ENCODE measurements around the gene ARHGAP25.
A peak's percentile ranks its signal among the peaks of the same experiment; 100 is the strongest.

The ARHGAP25 gene

DNA sequence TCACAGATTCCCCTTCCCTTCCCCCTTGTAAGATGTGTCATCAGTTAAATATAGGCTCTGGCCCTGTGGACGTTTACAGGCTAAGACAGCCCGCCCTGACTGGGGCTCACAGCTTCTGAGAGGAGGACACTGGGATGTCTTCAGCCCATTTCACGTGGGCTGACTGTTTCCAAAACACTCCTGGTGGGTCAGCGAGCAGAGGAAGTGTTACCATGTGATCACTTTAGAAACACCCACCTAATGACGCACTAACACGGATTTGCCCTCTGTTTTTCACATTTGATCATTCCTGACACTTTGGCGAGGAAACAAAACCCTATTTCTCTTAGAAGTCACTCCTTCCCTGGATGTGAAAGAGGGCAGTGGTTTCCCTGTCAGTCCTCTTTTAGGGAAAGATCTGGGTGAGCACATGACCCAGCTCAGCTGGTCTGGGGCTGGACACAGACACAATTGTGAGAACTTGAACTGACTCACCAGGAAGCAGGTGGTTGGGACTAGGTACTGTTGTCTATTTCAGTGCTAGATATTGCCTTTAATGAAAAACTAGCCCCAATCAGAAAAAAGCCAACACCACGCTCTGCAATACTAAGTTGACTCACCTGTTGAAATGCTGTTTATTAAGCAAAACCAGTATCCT lies 97.7 kb downstream of the ARHGAP25 start:
- DNase-seq (ENCODE audit: low read depth), result no peak

DNA sequence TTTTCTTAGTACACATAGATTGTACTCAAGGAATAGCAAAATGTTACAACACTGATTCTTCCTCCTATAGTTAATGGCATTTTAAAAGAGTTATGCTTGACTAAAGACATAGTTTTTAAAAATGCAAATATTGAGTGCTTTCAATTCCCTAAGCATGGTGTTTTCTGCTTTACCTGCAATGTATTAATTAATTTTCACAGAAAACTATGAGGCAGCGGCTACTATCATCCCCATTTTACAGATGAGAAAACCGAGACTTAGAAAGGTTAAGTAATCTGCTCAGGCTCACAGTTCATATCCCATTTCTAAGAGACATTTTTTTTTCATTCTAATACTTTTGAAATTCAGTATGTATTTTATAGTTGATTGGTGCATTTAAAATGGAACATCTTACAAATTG lies 98.6 kb downstream of the ARHGAP25 start:
- DNase-seq (ENCODE audit: low read depth), result no peak

DNA sequence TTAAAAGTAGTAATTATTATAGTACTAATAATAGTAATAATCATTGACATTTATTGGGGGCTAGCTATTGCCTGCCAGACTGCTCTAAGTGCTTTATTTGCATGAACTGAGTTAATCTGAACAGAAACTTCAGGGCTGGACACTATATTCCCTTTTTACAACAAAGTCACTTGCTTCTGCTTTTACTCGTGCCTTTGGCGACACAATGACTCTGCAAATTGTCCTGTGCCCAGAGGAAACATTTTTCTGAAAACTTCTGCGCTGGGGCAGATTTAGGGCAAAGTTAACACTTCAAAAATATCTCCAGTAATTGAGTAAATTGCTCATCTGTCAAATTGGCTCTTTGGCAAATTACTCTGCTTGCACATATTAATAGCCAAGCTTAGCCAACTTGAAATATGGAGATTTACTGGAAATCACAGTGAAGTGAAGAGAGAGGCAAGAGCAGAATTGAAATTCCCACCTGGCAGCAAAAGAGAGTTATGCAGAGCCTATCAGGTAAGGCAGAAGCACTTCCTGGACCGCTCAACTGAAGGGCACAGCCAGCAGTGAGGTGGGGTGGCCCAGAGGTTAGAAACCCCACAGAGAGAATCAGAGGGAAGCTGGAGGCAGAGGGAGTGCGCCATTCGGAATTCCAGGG lies 100.2 kb downstream of the ARHGAP25 start:
- DNase-seq (ENCODE audit: low read depth), result no peak

DNA sequence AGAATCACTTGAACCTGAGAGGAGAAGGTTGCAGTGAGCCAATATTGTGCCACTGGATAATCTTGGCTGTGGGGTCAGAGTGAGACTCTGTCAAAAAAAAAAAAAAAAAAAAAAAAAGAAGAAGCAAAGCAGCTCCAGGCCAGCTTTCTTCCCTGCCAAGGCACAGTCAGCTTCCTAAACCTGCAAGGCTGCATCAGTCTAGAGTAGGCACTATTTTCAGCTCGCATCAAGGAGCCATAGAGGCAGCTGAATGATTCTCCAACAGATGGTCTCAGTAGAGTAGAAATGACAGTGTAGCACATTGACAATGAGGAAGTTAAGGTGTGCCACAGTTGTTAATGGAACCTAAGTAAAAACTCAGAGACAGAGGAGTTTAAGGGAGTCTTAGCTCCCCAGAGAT lies 101.0 kb downstream of the ARHGAP25 start:
- DNase-seq (ENCODE audit: low read depth), result no peak

DNA sequence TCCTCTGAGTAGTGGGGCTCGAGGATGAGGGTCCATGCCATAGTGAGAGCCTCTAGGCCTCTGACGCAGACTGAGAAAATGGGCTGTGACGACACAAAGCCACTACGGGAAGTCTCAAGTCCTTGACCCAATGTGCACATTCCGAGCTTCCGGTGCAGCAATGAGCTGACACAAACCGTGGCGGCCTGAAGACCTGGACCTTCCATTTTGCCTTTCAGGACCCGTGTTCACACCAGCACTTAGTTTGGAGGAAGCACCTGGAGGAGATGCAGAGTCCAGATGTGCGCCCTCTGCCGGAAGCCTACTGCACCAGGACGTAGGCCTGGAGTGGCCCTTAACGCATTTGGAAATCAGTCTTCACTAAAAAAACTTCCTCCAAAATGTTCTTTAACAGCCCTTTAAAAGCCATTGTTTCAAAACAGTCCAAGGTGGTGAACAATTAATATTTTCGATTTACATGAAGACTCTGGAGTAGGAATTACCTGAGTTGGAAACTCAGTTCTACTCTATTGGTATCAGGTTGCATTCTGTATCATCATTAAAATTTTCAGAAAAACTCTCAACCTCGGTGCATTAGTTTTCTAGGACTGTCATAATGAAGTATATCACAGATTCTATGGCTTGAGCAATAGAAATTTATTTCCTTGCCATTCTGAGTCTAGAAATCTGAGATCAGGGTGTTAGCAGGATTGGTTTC lies 102.7 kb downstream of the ARHGAP25 start:
- peak; percentile 10 for DNase-seq (ENCODE audit: low read depth)

DNA sequence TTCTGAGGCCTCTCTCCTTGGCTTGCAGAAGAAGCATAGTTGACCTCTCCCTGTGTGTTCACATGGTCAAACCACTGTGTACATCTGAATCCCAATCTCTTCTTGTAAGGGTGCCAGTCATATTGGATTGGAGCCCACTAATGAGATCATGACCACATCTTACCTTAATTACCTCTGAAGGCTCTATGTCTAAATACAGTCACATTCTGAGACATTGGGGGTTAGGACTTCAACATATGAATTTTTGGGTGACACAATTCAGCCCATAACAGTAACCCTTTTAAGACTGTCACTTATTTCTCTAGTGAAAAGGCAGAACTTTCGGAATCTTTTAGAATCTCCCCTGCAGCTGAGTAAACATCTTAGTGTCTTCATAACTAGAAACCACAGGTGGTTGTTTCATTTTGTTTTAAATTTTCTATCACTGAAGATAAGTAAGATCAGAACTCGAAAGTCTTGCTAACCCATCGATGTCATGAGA lies 103.3 kb downstream of the ARHGAP25 start:
- DNase-seq (ENCODE audit: low read depth), result peak; percentile 21

DNA sequence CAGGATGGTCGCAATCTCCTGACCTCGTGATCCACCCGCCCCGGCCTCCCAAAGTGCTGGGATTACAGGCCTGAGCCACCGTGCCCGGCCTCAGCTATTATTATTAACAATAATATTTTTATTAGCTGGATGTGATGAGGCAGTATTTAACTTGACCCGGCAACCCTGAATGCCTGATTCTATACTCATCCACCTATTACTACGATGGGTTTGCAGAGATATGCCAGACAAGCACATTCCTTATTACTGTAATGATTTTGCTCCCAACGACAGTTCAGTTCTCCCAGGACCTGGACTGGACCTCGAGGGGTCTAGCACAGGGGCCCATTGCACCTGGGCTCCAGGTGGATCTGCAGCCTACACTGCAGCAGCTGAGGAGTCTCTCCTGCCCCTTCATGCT lies 104.0 kb downstream of the ARHGAP25 start:
- DNase-seq (ENCODE audit: low read depth), result no peak

DNA sequence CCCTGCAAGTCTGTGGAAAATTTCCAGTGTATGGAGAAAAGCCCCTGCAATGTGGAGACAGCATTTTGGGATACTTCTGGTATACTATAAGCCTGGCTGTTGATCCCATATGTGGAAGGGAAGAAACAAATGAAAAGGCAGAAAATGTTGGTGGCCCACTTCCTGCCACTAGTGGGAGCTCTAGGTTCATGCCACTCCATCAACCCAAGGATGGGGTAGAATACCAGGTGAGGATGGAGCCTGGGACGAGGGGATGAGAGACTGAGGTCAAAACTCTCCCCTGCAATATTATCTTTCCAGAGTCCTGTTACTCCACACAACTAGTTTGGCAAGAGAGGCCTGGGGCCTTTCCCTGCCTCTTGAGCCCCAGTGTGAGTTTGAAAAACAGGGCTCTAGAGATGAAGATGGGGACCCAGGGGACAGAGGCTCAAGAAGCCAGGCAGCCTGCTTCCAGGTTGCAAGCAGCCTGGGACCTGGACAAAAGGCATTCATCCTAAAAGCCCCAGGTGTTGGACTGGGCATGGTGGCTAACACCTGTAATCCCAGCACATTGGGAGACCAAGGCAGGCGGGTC lies 104.7 kb downstream of the ARHGAP25 start:
- no peak for DNase-seq (ENCODE audit: low read depth)

DNA sequence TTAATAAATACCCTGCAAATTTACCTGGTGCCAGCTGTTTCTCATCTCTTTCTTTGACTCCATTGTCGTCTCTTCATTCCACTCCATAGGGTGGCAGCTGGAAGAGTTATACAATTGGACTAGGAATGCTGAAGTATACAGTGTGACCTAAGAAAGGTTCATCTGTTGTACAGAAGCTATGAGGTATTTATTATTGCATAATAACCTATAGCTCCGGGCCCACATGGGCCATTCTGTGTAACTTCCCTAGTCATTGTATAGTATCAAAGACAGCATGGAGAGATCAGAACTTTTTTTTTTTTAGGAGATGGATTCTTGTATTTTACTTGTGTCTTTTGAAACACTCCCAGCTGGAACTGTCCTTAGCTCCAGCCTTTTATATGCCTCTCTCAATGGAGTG lies 110.4 kb downstream of the ARHGAP25 start:
- DNase-seq (ENCODE audit: low read depth), result no peak

DNA sequence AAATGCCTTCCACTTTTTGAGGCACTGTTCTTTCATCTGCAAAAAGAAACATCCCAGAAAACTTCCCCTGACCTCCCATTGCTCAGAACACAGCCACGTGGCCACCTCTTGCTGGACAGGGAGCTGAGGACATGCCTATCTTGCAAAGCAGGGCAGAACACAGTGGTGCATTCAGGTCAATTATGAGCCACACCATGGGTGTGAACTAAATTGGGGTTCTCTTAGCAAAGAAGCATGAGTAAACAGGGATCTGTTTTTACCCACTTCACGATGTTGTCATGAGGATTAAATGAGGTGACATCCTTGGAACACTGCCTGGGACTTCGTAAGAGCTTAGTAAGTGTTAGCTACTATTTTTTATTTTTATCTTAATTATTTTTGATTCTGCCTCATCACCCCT lies 111.5 kb downstream of the ARHGAP25 start:
- DNase-seq (ENCODE audit: low read depth), result no peak

DNA sequence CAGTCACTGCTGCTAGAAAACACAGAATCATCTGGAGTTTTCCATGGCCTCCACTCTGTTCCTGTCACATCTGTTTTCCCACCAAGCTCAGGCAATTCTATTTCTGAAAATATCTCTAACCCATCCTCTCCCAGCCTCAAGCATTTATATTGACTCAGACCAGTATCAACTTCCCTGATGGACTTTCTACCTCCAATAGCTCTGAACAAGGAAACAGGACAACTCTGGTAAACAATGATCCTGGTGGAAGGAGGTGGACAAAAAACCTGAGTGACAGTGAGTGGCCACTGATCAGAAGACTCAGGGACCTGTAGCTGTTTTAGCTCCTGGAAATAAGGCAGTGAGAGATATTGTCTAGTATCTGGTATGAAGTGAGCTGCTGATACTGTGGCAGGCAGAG lies 113.1 kb downstream of the ARHGAP25 start:
- no peak for DNase-seq (ENCODE audit: low read depth)

DNA sequence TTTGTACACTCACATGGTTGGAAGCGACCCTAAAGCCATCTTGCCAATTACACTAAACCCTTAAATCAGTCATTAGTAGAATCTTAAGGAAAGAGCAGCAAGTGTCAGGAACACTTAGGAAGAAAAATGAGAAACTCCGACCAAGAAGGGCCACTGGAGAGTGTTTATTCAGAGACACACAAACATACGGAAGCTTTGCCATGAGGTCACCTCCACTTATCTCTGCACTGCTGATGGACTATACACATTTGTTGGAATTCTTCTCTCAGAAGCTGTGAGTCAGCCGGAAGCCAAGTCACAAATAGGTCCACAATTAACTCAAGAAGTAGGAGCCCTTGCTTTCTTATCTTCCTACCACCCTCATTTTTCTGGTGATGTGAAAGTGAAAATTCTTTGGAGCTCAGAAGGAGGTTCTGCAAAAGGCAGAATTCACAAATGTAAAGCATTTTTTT lies 115.0 kb downstream of the ARHGAP25 start:
- no peak for DNase-seq (ENCODE audit: low read depth)

DNA sequence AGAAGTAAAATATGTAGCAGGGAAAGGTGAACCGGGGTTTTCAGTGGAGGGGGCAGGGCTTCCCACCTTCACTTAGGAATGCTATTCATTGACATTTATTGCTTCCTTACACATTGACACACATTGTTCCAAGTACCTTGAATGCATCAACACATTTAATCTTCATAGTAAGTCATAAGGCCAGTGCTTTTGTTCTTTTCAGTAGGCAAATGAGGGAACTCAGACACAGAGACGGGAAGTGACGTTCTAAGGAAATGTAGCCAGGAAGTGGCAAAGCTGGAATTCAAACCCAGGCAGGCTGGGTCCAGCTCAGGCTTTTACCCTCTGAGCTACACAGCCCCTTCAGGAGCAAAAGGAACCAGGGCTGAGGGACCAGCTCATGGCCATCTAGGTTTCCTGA lies 115.9 kb downstream of the ARHGAP25 start:
- DNase-seq (ENCODE audit: low read depth), result no peak

DNA sequence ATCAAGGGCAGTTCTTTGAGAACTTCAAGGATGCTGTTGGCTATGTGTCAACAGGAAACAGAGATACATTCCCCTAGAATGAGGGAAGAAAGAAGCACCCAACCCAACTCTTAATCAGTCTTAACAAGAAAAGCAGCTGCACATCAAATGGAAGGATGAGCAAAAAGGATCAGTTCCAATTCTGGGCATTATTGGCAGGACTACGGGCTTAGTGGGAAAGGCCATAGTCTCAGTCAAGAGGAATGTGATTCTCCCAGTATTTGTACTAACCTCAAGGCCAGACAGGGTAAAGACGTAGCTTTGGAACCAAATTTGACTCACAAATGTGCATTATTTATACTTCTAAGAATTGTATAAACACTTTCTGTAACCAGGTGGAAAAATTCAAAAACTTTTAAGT lies 118.4 kb downstream of the ARHGAP25 start:
- no peak for DNase-seq (ENCODE audit: low read depth)

DNA sequence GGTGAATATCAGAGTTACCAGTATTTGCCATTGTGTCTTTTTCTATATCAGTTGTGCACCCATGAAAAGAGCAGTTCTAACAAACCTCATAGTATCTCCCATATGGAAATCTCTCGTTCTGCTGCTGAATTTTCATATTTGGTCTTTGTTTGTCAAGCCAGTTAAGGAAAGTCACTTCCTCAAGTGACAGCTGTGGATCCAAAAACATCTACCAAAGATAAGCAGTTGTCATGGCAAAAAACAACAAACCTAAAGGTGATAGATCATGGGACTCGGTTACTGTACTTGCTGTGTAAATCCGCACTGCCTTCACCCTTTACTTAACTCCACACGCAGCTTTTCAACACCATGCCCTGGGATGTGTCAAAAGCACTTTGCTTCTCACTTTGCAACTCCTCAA lies 119.3 kb downstream of the ARHGAP25 start:
- no peak for DNase-seq (ENCODE audit: low read depth)

DNA sequence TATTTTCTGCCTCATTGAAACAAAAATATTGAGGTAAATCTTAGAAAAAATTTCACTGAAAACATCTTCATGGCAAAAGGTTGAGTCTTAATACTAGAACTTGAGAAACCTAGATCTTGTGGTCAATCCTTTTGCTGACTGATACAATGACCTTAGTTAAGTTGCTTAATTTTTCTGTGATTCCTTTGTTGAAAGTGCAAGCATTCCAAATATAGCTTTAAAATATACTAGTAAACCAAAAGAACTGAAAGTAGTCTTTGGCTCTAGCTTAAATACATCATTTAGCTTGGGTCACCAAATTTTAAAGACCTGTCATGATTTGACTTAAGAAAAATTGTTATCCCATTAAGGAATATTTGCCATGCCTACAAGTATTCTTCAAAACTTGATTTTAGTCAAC lies 119.9 kb downstream of the ARHGAP25 start:
- no peak for DNase-seq (ENCODE audit: low read depth)

DNA sequence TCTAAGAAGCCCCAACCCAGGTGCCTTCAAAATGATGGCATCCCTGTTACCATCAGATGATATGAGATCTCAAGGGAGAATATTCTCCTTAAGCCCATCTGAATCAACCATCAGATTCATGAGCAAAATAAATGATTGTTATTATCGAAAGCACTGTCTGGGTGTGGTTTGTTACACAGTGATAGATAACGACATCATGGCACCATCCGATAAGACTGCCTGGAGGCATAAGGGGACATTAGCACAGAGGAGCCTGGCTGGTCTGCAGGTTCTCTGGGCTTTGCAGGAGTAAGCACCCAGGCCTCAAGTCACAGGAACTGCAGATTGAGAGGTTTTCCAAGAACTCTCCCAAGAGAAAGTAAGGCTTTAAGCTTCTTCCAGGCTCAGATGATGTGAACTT lies 120.9 kb downstream of the ARHGAP25 start:
- no peak for DNase-seq (ENCODE audit: low read depth)

DNA sequence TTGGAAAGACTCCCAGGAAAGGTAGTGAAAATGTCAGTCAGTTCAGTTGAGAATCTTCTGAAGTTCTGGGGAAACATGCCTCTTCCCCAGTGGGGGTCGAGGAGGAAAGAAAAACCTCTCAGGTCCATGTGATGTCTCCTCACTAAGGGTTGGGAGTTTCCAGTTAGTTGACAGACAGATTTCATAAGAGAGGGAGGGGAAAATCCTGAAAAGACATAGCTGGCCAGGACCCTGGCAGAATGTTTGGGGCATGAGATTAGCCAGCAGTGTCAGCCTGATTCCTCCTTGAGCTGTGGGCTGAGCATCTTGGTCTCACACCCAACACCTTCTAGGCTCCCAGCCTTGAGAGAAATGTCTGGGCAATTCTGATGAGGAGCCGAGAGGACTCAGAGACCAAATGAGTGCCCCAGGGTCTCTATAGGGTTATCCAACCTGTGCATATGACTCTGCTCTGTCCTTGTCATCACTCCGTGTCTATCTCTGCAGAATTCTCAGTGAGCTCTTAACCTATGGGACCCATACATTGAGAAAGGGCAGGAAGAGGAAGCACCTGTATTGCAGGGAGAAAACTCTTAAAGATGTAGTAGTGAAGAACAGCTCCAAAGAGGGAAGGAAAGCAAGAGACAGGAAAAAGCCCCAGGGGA lies 122.7 kb downstream of the ARHGAP25 start:
- no peak for DNase-seq (ENCODE audit: low read depth)

DNA sequence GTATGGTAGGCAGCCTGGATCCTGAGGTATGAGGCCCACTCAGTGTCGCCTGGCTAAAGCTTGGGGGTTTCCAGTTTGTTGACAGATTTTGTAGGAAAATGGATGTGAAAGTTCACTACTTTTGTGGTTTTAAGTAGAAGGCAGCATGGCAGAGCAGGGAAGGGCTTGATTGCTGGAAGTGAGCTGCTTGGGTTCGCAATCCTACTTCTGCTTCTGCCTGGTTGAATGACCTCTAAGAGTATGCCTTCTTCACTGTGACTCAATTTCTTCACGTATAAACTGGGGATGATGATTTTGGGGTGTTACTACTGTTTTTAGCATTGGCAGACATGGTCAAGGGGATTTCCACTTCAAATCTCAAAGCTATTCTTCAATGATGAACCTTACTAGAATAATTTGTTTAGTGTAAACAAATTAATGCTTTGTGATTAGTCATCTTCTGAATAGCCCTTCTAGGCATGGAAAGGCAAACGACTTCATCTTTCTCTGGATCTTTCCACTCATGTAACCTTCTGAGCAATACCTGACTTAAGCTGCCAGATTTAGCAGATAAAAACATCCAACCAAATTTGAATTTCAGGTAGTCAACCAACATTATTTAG lies 123.3 kb downstream of the ARHGAP25 start:
- DNase-seq (ENCODE audit: low read depth), result no peak

DNA sequence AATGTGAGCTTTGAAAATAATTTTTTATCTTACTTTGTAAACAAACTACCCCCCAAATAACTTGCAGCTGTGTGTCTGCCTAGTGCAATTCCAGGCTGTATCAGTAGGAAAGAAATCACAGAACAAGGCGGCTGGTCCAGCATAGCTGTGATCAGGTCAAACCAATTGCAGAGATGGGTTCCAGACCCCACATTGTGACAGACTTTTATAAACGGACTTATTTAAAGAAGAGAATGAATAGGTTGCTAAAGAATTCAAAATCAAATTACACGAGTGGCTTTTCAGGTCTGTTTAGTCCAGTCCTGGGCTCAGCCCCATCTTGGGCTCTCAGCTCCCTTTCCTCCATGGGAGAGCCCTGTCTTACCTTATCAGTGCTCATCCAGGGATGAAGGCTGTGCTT lies 125.5 kb downstream of the ARHGAP25 start:
- DNase-seq (ENCODE audit: low read depth), result no peak

DNA sequence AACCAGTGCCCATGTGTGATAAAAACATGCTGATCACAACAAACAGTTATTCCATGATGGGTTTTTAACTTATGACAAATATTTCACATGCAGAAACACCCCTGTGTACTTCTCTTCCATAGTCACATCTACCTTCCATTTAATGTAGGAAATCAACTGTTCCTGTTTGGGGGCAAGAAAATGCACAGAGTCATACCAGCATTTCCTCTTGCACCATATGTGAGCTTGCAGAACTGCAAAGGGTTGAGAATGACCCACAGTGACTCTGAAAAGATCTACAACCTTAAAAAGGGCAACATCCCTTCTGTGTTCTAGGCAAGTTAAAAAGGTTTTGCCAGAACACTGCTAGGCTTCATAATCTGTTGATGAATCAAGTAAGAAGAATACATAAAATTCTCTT lies 126.7 kb downstream of the ARHGAP25 start:
- DNase-seq (ENCODE audit: low read depth), result no peak

DNA sequence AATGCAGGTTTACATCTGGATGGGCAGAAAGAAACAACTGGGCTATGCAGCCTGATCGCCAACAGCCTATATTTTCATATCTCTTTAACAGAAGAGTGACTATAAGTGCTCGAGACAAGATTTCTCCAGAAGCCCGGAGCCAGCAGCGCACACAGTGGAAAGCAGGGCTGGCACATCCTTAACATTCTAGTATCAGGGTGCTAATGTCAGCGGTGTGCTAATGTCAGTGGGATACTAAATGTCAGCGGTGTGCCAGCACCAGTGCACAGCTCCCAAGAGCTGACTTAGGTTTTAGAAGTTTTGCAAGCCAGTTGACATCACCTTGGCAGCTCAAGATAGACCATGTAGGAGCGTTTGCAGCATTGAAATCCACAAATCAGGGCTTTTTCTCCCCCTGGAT lies 128.3 kb downstream of the ARHGAP25 start:
- no peak for DNase-seq (ENCODE audit: low read depth)

Data from fibroblast of gingiva (primary cell).